Activated T-helper 9 cell treated with anti-CD3 and anti-CD28 coated beads, Interleukin-2, amount 50 U/mL, for 16 hours (primary cell): ENCODE data around the gene DEGS1.
A peak's percentile ranks its signal among the peaks of the same experiment; 100 is the strongest.
"Not testable (repeated sequence)": the region's sequence is repeated elsewhere in the genome, so short reads cannot be mapped to it uniquely, and the experiment has no call there.

ENCODE experiments used
- DNase-seq: peaks from one replicate; pipeline ENCODE4 v3.0.0-alpha.2; 2020; ENCODE audit warnings: low read depth

Gene DEGS1

GRCh38 chr1:224180783-224181452 lies 2.1 kb upstream of the DEGS1 start:
- no peak for DNase-seq

DNA sequence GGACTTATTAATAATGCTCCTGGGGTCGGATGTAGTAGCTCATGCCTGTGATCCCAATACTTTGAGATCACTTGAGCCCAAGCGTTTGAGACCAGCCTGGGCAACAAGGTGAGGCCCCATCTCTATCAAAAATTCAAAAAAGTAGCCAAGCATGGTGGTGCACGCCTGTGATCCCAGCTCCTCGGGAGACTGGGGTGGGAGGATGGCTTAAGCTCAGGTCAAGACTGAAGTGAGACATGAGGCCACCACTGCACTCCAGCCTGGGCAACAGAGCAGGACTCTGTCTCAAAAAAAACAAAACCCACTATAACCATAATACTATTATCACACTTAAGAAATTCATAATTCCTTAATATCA lies 1.6 kb upstream of the DEGS1 start:
- no peak for DNase-seq

GRCh38 chr1:224182057-224182865 lies 779 bp upstream of the DEGS1 start:
- DNase-seq: peak; percentile 15

- peak; percentile 54 for DNase-seq
Measured at GRCh38 chr1:224183591-224184312, 712 bp downstream of the DEGS1 start.

GRCh38 chr1:224185208-224185607 lies 2.2 kb downstream of the DEGS1 start:
- DNase-seq: no peak

GRCh38 chr1:224188286-224188685 lies 5.2 kb downstream of the DEGS1 start:
- no peak for DNase-seq

DNA sequence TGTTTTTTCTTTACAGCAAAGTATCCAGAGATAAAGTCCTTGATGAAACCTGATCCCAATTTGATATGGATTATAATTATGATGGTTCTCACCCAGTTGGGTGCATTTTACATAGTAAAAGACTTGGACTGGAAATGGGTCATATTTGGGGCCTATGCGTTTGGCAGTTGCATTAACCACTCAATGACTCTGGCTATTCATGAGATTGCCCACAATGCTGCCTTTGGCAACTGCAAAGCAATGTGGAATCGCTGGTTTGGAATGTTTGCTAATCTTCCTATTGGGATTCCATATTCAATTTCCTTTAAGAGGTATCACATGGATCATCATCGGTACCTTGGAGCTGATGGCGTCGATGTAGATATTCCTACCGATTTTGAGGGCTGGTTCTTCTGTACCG lies 6.5 kb downstream of the DEGS1 start:
- DNase-seq: no peak

- no peak for DNase-seq
Measured at GRCh38 chr1:224192082-224192788, 9.2 kb downstream of the DEGS1 start.

- no peak for DNase-seq
Measured at GRCh38 chr1:224193319-224193966, 10.4 kb downstream of the DEGS1 start.

GRCh38 chr1:224196813-224197600 lies 14.0 kb downstream of the DEGS1 start:
- no peak for DNase-seq

DNA sequence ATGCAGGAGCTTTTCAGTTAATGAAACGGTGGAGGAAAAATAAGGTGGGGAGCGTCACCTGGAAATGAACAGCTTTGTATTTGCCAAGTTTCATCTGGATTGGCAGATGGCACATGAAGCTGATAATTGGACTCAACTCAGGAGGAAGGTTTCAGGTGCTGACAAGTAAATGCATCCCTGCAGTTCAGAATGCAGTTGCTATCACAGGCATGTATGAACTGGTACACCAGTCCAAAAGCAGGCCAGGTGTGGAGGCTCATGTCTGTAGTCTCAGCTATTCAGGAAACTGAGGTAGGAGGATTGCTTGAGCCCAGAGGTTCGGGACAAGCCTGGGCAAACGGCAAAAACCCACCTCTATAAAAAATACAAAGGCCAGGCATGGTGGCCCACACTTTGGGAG lies 15.5 kb downstream of the DEGS1 start:
- no peak for DNase-seq

DNA sequence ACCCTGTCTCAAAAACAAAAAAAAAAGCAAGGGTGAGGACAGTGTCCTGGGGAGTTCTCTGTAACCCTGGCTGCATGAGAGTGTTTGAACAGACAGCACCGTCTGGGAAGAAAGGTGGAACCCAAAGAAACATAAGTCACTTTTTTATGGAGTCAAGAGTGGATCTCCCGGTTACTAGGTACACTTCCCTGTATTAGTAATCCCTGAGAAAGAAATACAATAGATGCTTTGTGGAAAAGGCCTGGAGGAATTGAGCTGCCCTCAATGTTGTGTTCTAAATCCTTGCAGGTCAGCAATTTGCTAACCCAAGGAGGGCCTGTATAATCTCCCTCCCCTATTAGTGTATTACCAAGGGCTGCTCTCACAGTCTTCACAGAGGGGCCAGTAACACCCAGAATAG lies 16.6 kb downstream of the DEGS1 start:
- DNase-seq: no peak

DNA sequence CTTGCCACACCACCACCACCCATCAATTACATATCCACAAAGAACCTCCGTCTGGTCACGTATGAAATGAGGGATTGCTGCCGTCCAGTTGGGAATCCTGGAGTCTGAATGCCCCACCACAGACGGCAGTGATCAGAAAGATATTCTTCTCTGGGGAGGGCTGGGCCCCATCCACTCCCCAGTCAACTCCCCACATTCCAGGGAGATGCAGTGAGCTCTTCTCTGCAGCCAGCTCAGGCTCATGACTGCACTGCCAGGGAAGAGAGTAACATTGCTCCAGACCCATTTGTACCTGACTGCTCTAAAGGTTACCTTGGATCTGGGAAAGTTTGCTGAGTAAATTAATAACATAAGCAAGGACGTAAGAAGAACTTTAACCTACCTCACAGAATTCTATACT lies 18.3 kb downstream of the DEGS1 start:
- no peak for DNase-seq

DNA sequence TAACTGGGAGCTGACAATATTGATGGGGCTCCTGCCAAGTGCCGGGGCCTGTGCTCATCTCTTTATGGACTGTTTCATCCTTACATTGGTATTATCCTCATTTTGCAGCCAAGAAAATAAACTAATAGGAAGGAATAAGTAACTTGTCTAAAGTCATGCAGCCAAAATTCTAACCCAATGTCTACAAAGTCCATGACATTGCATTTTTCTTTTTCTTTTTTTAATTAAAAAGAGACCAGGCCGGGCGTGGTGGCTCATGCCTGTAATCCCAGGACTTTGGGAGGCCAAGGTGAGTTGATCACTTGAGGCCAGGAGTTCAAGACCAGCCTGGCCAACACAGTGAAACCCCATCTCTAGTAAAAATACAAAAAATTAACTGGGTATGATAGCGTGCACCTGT lies 18.8 kb downstream of the DEGS1 start:
- DNase-seq: no peak

DNA sequence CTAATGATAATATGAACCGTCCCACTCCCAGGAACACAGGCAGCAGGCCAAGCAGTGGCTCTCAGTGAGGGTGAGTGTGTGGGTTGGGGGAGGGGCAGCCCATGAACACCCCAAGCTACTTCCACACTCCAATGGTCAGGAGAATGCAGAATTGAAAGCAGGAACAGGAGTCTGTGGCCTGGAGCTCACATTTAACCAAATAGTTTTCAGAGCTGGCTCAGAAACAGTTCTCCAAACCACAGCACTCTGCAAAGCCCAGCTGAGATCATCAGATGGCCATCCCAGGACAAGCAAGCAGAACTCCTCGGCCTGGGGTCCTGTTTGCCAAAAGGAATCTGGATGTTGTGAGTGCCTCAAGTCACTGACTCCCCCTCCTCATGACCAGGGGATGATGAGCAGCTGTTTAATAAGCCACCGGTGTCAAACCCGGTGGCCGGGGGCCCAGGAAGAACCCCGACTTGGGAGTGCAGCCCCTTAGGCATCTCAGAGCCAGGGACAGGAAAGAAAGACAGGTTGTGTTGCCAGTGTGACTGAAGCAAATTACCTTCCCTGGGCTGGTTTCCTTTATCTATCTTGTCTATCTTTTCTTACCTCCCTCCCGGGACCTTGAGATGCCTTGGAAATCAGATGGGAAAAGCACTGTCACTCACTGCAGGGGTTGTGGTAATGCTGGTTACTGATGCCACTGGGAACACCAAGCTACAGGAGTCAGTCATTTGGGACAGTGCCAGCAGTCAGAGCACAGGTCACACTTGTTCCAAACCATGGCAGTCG lies 20.4 kb downstream of the DEGS1 start:
- no peak for DNase-seq

DNA sequence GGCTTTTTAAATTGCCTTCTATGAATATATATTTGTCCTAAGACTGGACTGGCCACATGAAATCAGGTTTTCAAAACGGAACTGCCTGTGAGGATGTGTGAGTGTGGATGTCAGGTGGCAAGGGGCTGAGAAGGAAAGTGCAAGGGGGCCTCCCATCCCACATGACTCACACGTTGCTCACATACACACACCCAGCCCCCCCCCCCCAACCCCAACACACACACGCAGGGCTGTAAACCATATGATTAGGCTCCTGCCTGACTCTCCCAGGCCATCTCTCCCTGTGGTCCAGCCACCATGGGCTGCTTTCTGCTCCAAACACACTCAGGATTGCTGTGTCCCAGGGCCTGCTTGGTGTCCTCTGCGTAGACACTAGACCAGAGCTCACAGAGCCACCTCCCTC lies 22.4 kb downstream of the DEGS1 start:
- no peak for DNase-seq

DNA sequence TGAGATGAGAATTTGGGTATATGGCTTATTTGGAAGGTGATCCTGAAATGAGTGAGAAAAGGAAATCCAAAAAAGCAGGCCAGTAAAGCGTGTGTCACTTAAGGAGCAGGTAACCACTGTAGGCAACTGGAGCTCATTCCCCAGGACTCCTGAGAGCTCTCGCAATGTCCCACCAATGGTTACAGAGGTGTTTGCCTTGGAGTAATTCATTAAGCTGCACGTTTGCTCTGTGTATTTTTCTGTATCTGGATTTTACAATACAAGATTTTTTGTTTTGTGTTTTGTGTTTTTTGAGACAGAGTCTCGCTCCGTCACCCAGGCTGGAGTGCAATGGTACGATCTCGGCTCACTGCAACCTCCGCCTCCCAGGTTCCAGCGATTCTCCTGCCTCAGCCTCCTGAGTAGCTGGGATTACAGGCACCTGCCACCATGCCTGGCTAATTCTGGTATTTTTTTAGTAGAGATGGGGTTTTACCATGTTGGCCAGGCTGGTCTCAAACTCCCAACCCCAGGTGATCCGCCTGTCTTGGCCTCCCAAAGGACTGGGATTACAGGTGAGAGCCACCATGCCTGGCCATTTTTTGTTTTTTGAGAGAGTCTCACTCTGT lies 23.0 kb downstream of the DEGS1 start:
- DNase-seq: not testable (repeated sequence)

DNA sequence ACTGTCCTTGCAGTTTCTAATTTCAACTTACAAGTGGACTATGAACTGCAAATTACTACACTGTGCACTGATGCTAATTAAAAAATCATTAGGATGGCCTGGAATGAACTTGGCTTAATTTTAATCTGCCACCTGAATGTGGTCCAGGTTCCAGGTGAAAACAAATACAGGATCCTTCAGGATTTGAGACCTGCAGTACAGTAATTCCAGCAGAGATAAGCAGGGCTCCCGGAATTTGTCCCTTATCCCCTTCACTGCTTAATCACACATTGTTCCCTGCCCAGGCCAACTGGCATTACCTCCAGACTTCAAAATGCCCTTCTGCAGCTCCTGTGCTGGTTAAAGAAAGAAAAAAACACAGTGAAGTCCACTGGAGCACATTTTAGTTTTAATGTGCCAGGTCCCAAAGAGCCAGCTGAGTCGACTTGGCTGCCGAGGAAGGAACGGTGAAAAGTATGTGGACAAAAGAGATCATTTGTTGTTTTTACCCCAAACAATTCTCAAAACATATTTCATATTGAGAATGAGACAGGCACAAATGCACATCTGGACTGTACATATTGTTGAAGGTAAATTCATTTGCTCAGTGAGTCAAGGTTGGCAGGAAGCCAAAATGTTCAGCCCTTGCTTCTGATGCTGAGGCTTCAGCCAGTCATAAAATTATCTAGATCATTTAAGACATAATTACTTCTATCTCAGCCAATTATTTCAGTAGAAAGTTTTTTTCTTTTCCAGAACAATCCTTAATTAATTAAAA lies 28.3 kb downstream of the DEGS1 start:
- DNase-seq: no peak

DNA sequence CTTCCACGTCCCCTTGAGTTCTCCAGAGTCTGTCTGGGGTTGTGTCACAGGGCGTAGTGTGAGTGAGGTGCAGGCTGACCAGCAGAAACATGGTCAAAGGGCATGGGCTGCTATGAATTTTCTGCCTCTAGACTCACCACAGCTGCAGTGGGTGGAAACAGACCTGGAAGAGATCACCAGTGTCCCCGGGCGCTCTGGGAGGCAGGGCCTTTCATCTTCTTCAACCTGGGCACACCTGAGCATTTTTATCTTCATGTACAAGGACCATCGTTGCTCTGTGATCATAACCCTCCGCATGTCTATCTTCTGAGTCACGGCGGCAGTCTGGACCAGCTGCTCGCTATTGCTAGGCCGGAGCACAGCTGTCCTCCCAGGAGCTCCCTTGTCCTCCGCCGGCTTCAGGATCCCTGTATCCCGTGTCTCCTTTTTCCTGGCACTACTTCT lies 29.6 kb downstream of the DEGS1 start:
- DNase-seq: no peak
